D721Med (cell line): ENCODE results near the gene CDK5.

Source experiments
- DNase-seq: peaks from one replicate; pipeline ENCODE4 v3.0.0; 2011; ENCODE audit warnings: low spot score; ENCODE audit not compliant: insufficient read length
- FAIRE-seq: peaks from 2 replicates; lab custom pipeline; 2011; peaks lifted over from hg19 to GRCh38; lab: Jason Lieb, UNC
- CTCF ChIP-seq: IDR thresholded peaks from 2 replicates; pipeline ENCODE4 v1.5.1; 2012; ENCODE audit warnings: mild to moderate bottlenecking, control low read depth; ENCODE audit not compliant: insufficient read depth; ENCODE audit errors: missing control alignments

Gene CDK5

GRCh38 chr7:151099486-151100211, 42.0 kb upstream of the CDK5 start:
- no peak for TF ChIP-seq CTCF
- DNase-seq (no peak), FAIRE-seq (no peak)

GRCh38 chr7:151095828-151096475, 38.3 kb upstream of the CDK5 start:
- no peak for DNase-seq
- TF ChIP-seq CTCF = no peak
- FAIRE-seq = no peak

GRCh38 chr7:151095123-151095797, 37.6 kb upstream of the CDK5 start:
- DNase-seq (no peak), FAIRE-seq (no peak)
- TF ChIP-seq CTCF = no peak

- no peak for TF ChIP-seq CTCF
- DNase-seq (no peak), FAIRE-seq (no peak)
Observed at GRCh38 chr7:151094675-151095074, 37.0 kb upstream of the CDK5 start.

GRCh38 chr7:151093748-151094147, 36.1 kb upstream of the CDK5 start:
- DNase-seq (no peak), FAIRE-seq (no peak)
- TF ChIP-seq CTCF = no peak

GRCh38 chr7:151091988-151092387, 34.3 kb upstream of the CDK5 start:
- DNase-seq (no peak), FAIRE-seq (no peak)
- no peak for TF ChIP-seq CTCF
